Thoracic aorta (tissue), 2 donors: ENCODE measurements around the gene UVRAG. TPM values are rescaled to one million over a fixed set of nuclear protein-coding genes. Genes with fewer than 3 reads are reported as not detected.
"Not testable (repeated sequence)": the region's sequence is repeated elsewhere in the genome, so short reads cannot be mapped to it uniquely, and the experiment has no call there.

Experiments
- ATAC-seq: fragments of 150-250 bp; one replicate; pipeline ENCODE4 v1.8.0; 2017; ENCODE audit warnings: low read depth; ENCODE audit not compliant: insufficient number of reproducible peaks, low FRiP score
- DNase-seq: peaks from one replicate; pipeline ENCODE4 v3.0.0-alpha.2; 2020; ENCODE audit warnings: low spot score
- H3K27ac ChIP-seq, 2 donors: fragments of 200-600 bp; sonication (generic); 1 replicate in 1 of 2; 2 replicates in 1 of 2; pipeline ENCODE4 v1.5.1; 2016; ENCODE audit warnings: mild to moderate bottlenecking in 2 of 2, moderate library complexity in 2 of 2
- H3K27me3 ChIP-seq: fragments of 200-600 bp; sonication (generic); replicated peaks from 2 replicates; pipeline ENCODE4 v1.6.0; 2016; ENCODE audit warnings: mild to moderate bottlenecking; ENCODE audit not compliant: insufficient read depth
- H3K36me3 ChIP-seq: fragments of 200-600 bp; sonication (generic); one replicate; pipeline ENCODE4 v1.5.1; 2016
- H3K4me1 ChIP-seq, 2 donors: fragments of 200-600 bp; sonication (generic); 1 replicate in 1 of 2; 2 replicates in 1 of 2; pipeline versions ENCODE4 v1.5.1 to v1.6.0; 2016; ENCODE audit warnings: low read depth in 2 of 2, mild to moderate bottlenecking in 1 of 2; ENCODE audit not compliant: control insufficient read depth in 1 of 2
- H3K4me3 ChIP-seq: fragments of 200-600 bp; sonication (generic); 2 replicates; pipeline ENCODE4 v1.5.1; 2016; ENCODE audit warnings: mild to moderate bottlenecking
- H3K9me3 ChIP-seq: fragments of 200-600 bp; sonication (generic); 2 replicates; pipeline ENCODE4 v1.5.1; 2016
- CTCF ChIP-seq: fragments of 200-600 bp; sonication (generic); IDR thresholded peaks from one replicate; pipeline ENCODE4 v1.5.1; 2019; ENCODE audit warnings: antibody characterized with exemption
- total RNA-seq, 2 donors: library from RNA; depleted of rRNA; stranded (reverse); fragments of >200 nt; gene quantifications; one replicate each; pipeline versions ENCODE4 v1.1.0 to v1.2.3, GENCODE V29; 2016

Gene UVRAG
- total RNA-seq, 2 donors from 2014 or later = 20.4 to 27.7 TPM

- peaks cover 4% of the 10 kb centered on the region for H3K36me3 ChIP-seq
- no peak for TF ChIP-seq CTCF
- H3K4me1 ChIP-seq = peaks cover 12 to 26% of the 10 kb centered on the region in 2 donors
- ATAC-seq = no peak
- H3K9me3 ChIP-seq = no peaks in the 10 kb centered on the region
- no peak overlapping the region for H3K4me3 ChIP-seq
- H3K27me3 ChIP-seq = no peaks in the 10 kb centered on the region
- no peak for DNase-seq
- H3K27ac ChIP-seq = no peak overlapping the region
Measured at GRCh38 chr11:76071090-76071489, 256.1 kb downstream of the UVRAG start.

- Histone ChIP-seq H3K9me3 (no peaks in the 10 kb centered on the region), H3K27me3 (no peaks in the 10 kb centered on the region), H3K4me3 (no peak overlapping the region), H3K4me1 (peaks cover 22 to 31% of the 10 kb centered on the region in 2 donors), H3K36me3 (no peaks in the 10 kb centered on the region), H3K27ac (no peak overlapping the region)
- DNase-seq (no peak), ATAC-seq (no peak)
- TF ChIP-seq CTCF = no peak
Measured at GRCh38 chr11:76073724-76074123, 258.7 kb downstream of the UVRAG start.

DNA sequence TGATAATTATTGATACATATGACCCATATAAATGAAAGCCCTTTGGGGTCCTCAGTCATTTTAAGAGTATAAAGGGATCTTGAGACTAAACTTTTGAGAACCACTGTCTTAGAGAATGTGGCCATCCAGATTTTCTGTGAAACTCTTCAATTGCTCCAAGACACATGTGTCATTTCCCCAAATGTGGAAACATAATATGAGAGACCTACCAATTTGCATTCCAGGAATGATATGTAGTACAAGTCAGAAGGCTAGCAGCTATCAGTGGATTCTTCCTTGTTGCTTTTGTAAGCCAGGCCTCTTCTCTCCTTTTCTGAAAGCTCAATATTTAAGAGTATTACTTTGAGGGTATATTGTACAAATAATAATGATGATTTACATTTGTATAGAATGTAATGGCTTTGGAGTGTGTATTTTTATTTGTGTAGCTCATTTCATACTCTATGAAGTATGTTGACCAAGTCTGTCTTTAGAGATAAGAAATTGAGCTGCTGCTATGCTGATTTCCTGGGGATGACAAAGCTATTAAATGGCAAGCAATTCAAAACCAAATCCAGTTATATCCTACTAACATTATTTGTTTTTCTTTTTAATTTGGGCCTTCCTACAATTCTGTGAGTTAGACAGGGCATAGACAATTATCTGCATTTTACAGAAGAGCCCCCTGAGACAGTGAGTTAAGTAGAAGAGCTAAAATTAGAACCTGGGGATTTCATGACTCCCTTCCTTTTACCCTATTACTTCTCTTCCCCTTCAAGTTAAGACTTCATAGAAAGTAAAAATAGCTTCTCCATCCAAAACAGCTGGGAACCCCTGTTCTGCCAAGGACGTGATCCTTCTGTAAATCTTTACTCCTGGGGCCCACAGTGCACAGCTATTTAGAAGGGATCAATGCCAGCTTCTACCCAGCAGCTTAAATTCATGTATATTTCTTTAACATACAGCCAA lies 259.4 kb downstream of the UVRAG start:
- no peaks in the 10 kb centered on the region for H3K27me3 ChIP-seq
- ATAC-seq (no peak), DNase-seq (no peak)
- H3K4me1 ChIP-seq = peaks cover 22 to 31% of the 10 kb centered on the region in 2 donors
- H3K4me3 ChIP-seq = no peak overlapping the region
- H3K27ac ChIP-seq = peak overlapping the region in 1 of 2 donors; percentile 23
- no peaks in the 10 kb centered on the region for H3K36me3 ChIP-seq
- no peak for TF ChIP-seq CTCF
- no peaks in the 10 kb centered on the region for H3K9me3 ChIP-seq

DNA sequence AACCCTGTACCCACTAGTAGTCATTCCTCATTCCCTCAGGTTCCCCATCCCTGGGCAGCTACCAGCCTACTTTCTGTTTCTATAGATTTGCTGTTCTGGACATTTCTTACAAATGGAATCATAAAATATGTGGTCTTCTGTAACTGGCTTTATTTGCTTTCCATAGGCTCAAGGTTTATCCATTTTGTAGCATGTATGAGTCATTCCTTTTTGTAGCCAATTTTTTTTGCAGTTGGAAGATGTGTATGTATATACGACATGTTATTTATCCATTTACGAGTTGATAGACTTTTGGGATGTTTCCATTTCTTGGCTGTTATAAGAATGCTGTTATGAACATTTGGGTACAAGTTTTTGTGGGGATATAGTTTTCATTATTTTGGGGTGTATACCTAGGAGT lies 260.7 kb downstream of the UVRAG start:
- H3K4me3 ChIP-seq = no peak overlapping the region
- no peak overlapping the region for H3K27ac ChIP-seq
- no peak for DNase-seq
- no peak for TF ChIP-seq CTCF
- no peaks in the 10 kb centered on the region for H3K9me3 ChIP-seq
- H3K36me3 ChIP-seq = no peaks in the 10 kb centered on the region
- no peaks in the 10 kb centered on the region for H3K27me3 ChIP-seq
- no peak for ATAC-seq
- H3K4me1 ChIP-seq = peaks cover 22 to 31% of the 10 kb centered on the region in 2 donors

DNA sequence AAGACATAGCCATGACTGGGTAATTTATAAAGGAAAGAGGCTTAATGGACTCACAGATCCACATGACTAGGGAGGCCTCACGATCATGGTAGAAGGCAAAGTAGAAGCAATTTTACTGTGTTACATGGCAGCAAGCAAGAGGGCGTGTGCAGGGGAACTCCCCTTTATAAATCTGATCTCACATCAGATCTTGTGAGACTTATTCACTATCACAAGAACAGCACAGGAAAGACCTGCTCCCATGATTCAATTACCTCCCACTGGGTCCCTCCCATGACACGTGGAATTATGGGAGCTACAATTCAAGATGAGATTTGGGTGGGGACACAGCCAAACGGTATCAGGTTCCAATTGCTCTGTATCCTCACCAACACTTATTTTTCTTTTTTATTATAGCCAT lies 261.2 kb downstream of the UVRAG start:
- not testable (repeated sequence) for H3K27me3 ChIP-seq, H3K9me3 ChIP-seq, DNase-seq, H3K36me3 ChIP-seq, H3K27ac ChIP-seq, H3K4me3 ChIP-seq, ATAC-seq
- H3K4me1 ChIP-seq = peaks cover 22 to 31% of the 10 kb centered on the region in 2 donors
